Mesenteric fat pad (tissue), 1 donor: Measurements from ENCODE around the gene NDUFAF8. TPM values are rescaled to one million over a fixed set of nuclear protein-coding genes. Genes with fewer than 3 reads are reported as not detected.

Source experiments
- DNase-seq: peaks from one replicate; pipeline ENCODE4 v3.0.0-alpha.2; 2020; ENCODE audit warnings: low spot score
- total RNA-seq: library from RNA; stranded (reverse); fragmentation: NEBNext Ultra II Directional; extraction: Animal tissue kit (Norgen Biotek cat#: 25700); gene quantifications from one replicate; pipeline ENCODE4 v1.2.1, GENCODE V29; 2021
- donor health status: DM: yes; HTN: yes; CAD: no.

The NDUFAF8 gene
- total RNA-seq, 1 donor from 2014 or later = 46.2 TPM

DNA sequence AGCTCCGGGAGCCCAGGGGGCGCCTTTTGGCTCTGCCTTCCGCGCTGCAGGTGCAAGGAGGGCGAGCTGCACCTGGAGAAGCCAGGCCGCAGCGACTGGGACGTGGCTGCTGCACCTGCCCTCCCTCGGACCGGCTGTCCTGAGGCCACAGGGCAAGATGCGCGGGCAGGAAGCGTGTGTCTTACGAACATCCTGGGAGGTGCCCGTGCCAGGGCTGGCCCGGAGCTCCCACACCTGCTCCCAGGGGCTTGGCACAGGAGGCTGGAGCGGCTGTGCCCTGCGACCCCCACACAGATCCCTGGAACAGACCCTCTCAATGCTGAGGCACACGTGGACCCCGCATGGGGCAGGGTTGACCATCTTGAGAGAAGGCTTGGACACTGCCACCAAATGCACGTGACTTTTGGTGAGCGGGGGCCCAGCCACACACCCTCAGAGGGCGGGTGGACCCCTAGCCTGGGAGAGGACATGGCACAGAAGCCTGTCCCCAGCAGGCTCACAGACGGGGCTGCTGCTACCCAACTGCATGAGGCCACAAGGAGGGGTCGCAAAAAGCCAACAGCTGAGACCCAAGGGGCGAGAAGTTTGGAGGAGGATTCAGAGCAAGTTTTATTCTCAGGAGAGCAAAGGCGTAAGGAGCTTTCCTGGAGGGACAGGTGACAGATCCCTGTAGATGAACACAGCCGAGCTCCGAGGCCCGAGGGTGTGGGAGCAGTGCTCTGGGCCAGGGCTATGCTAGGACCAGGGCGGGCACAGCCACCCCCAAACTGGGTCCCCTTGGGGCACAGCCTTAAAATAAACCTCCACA is 11.4 kb downstream of the NDUFAF8 start:
- DNase-seq = no peak

DNA sequence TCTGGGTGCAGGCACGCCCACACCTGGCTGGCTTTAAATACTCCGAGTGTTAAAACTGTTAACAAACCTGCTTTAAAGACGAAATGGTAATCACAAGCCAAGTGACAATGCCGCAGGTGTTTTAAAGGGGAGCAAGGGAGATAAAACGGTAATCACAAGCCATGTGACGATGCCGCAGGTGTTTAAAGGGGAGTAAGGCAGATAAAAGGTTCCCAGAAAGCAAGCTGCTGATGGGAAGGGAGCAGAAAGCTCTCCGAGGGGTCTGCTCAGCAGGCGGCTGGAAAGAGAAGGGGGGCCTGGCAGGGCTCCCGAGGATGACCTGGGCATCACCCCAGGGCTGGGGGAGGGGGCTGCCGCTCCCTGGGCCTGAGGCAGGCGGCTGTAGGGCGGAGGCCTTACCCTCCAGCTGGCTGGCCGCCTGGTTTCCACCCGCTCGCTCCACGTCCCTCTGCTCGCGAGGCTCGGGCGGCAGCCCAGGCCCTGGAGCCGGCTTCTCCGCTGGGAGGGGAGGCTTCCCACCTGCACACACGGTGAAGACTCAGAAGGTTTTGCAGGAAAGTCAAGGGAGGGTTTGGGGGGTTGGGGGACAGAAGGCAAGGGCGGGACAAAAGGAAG is 12.1 kb downstream of the NDUFAF8 start:
- no peak for DNase-seq

DNA sequence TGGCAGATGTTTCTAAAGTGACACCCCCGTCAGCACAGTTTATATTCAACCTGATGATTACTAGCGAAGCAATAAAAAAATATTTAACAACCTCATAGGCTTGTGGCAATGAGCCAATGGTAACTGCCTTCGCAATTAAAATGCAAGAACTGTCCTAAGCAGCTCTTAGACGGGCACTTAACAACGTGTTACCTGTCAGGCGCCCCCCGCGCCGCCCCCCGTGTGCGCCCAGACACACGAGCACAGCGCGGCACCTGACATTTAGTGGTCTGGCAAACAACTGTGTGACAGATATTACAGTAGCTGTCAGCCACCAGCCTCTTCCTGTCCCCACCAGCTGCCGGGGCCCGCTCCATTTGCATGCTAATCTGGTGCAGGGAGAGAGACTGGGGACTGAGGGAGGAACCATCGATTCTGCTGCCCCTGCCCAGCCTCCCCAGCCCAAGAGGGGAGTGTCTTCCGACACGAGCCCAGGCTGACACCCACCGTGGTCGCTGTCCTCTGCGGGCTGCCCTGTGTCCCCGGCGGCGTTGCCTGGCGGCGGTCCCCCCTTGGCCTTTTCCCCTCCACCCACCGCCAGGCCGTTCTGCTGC is 12.7 kb downstream of the NDUFAF8 start:
- DNase-seq = no peak

DNA sequence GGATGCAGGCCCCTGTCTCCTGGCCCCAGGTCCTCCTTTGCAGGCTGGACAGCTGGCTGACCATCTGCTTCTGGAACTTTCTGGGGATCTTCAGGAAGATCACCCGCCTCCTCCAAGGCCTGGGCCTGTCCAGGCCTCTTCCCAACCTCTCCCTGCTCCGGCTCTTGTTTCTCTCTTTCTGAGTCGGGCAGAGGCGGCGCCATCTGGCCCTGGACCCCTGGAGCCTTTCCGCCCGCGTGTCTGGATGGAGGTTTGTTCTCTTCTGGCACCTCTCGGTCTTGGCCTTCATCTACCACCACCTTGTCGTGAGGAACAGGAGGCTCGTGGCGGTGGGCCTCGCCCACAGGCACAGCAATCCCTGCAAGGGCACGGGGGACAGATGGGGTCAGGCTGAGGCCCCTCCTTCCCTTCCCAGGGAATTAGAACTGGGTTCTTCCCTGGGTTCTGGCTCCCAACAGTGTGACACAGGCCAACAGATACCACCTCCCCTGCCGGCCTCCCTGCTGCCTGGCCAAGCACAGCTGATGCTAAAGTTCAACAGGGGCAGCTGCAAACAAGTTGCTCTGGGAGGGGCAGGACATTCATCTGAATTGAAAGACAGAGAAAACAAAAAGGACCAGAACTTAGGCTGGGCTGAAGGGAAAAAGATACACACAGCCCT is 13.3 kb downstream of the NDUFAF8 start:
- DNase-seq = no peak

DNA sequence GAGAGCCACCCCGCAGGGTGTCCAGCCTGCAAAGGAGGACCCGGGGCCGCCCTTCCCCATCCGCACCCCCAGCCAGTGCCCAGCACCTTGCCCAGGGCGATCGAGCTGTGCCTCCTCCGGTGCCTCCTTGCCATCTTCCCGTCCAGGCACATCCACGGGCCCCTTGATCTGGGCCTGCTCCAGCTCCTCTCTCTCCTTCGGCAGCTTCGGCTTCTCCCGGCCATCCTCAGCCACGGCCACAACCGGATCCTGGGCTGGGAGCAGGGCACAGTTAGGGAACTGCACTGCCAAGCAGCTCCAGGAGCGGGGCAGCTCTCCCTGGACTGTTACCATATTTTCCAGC is 13.8 kb downstream of the NDUFAF8 start:
- no peak for DNase-seq

DNA sequence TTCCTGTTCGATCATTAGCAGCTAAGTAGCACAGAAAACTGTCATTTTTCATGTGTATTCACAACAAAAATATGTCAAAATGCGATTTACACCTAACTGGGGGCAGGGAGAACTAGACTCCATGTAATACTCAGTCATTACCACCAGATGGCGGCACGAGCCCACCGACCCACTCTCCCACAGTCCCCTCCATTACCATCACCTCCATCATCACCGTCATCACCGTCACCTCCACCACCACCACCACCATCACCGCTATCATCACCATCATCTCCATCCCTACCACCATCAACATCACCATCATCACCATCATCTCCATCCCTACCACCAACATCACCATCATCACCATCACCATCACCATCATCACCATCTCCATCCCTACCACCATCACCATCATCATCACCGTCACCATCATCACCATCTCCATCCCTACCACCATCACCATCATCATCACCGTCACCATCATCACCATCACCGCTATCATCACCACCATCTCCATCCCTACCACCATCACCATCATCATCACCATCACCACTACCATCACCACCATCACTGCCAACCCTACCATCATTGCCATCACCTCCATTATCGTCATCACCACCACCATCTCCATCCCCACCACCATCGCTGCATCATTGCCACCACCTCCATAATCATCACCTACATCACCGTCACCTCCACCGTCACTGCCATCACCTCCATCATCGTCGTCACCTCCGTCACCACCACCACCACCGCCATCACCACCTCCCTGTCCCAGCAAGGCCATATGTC is 14.4 kb downstream of the NDUFAF8 start:
- DNase-seq = no peak

DNA sequence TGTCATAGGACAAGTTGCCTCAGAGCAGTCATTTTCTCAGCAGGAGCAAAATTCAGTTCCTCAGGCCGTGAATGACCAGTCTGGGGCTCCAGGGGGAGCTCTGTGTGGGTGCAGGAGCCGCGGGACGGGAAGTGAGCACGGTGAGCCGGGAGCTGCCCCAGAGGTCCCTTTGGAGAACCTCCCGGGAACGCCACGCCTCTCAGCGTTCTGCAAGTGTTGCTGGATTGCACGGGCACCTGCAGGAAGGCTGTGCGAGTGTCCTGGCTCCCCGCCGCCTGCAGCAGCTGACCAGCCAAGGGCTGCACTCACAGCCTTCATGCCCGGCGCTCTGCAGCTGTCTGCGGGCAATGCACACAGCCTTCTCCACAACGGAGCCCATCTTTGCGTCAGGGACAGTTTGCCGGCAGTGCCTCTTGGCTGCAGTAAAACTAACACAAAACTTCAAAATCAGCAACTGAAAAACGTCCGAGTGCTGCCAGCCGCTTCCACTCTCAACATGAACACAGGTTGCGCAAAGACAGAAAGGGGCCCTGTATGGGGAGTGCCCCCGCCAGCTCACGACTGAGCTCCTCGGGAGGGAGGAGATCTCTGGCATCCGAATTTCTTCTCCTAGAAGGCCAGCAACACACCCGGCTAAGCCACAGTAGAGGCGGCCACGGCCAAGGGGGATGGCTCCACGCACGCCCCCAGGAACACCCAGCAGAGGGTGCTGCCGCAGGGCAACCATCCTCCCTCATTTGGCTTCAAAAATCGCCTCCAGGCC is 16.0 kb downstream of the NDUFAF8 start:
- no peak for DNase-seq

DNA sequence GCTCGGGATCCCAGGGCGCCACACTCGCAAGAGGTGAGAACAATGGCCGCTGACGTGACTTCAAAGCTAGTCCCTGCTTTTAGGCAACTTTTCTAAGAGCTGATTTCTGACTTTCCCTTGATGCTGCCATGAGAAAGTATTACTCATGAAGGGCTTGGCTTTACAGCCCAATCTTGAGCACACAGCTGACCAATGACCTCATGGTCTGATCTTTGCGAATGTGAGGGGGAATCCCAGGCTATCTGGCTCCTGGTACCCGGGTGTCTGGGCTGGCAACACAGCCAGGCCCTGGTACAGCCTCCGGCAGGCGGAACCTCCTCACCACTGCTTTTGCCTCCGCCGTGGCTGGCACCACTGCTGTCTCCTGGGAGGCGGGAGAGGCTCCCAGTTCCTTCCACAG is 17.5 kb downstream of the NDUFAF8 start:
- DNase-seq = no peak

DNA sequence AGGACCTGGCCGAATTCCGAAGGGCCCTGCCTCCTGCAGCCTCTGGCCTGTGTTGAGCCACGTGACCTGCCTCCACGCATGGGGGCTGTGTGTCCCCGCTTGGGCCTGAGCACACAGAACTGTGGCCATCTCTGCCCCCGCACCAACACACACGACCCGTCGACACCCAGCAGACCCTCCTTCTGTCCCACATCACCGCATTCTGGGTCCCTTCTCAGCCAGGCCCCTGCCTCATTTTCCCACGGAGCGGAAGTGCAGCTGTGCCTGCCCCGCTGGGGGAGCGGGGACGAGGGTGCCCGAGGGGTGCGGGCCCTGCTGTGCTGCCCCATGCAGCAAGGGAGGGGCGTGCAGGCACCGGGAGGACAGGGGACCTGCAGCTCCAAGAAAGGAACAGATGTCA is 18.4 kb downstream of the NDUFAF8 start:
- DNase-seq = no peak

DNA sequence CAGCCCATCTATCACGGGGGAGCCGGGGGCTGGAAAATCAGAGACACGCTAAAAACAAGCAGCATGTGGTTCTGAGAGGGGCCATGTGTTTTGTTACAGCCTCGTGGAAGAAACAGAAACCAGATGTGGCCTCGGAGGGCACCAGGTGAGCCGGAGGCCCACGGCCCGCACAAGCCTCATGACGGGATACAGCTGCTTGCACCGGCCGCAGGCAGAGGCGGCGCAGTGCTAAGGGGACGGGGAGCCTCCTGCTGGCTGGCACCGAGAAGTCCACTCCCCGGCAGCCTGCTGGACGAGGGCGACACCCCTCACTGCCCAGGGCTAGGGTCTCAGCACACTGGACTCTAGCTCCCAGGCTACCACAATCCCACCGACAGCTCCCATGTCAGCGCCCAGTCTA is 19.2 kb downstream of the NDUFAF8 start:
- no peak for DNase-seq

DNA sequence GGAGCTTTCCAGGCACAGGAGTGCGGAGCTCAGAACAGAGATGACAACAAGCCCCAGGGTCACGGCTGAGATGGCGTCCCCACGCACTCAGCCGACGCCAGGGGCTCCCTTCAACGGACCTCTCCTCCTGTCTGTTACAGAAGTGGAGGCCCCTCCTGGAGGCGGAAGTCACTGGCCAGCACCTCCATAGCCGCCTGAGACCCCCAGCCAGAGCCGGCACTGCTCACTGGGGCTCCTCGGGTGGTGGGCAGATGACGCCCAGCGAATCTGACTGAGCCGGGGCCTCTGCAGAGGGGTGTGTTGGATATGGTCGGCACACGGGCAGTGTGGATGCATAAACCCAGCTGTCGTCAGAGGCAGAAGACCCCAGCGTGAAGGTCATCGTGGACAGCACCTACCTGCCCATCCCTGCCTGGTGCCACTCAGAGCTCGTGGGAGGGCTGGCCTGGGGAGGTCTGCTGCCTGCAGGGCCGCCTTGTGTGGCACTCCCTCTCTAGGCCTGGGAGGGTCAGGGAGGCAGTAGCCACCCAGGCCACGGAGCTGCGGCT is 20.0 kb downstream of the NDUFAF8 start:
- no peak for DNase-seq

DNA sequence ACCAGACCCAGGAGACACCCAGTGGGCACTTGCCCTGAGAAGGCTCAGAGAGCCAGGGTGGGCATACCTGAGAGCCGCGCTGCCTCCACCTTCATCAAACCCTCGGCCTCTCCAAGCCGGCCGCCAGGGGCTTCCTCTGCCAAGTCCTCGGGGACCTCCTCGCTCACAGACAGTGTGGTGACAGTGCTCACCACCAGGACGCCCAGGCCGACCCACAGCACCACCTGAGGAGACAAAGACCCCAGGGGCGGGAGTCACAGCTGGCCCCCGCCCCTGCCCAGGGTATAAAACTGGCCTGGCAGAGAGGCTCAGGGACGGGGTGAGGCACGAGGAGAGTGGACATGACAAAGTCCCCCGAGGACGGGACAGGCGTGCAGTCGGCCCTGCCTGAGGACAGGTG is 21.1 kb downstream of the NDUFAF8 start:
- DNase-seq = no peak

DNA sequence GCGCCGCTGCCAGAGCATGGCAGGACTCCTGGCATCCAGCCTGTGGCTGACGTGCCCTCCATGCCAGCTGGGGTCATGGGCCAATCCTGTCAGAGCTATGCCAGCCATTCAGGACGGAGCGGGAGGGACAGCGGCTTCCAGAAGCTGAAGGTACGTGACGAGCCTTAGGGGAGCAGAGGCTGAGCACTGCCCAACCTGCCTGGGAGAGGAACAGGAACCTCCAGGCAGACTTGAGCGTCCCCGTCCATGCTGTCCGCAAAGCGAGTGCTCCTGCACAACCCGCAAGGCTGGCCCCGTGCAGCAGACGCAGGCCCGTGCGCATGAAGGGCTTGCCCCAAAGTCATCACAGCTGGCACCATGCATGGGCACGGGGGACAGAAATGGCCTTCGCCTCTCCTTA is 21.5 kb downstream of the NDUFAF8 start:
- no peak for DNase-seq

DNA sequence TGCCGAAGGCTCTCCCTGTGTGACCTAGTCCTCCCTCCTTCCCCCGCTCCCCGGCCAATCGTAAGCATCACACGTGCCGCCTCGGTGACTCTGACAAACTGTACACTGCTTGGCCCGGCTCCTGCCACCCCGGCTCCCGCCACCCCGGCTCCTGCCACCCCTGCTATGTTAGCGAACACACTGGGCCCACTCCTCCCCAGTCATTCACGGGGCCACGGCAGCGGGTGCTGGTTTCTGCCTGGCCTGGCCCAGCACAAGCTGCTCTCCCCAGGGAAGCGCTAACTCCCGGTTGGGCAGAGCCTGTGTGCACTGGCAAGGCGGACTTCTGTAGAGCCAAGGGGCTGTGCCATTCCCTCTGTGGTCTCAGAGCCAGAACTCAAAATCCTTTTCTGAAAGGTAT is 22.0 kb downstream of the NDUFAF8 start:
- DNase-seq = no peak

DNA sequence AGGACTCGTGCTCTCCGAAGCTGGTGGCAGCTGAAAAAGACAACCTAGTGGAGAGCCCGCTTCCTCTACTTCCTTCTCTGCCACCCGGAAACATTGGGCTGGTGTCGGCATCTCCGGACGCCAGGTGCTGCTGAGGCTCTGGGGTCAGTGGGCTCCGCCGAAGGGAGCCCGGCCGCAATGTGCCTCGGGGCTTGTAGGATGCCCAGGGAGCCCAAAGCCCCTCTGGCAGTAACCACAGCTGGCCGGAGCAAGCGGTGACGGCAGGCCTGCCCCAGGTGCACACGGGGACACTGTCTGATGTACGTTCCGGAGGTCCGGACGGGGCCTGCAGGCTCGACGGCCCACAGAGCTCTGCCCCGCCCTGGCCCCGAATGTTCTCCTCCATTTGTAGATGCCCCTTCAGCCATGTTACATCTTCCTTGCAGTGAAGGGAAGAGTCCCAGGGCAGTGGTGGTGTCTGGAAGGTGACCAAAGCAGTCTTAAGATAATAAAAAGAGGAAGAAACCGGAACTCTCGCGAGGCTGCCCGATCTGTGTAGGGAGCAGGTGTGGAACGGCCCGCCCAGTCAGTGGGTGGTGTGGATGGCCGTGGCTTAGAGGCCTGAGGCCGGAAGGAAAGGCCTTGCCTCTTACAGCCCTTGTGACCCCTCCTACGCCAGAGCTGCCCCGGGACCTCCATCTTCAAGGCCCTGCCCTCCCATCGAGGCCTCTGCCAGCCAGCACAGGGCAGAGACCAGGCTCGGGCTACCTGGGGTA is 22.6 kb downstream of the NDUFAF8 start:
- no peak for DNase-seq

DNA sequence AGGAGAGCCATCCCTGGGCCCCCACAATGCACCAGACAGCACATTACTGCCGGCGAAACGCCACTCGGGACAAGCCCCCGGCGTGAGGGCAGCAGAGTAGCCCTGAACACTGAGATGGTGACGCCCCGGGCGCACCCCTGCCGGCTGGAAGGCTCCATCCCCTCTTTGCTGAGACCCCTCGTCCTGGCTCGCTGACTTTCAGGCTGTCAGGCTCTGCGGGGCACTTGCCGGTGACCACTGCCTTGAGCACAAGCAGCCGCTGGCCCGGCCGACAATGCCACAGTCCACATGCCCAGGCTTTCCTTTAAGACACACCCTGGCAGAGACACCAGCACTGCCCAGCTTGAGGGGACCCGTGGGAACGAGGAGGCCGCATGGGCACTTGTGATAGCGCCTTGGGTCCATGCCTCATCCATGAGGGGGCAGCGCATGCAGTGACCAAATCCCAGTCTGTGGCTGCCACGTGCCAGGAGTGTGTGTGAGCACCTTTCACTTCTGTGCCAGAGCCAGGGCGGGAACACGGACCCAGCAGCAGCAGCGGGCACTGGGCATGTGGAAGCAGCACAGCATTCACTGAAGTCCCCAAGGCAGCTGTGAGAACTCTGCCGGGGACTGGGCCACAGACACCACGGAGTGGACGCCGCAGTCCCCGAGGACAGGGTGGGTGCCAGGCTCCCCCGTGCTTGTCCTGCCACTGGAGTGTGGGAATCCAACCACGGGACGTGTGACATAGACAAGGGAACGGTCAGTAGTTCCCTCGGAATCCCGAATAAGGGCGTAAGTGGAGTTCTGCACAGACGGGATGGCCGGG is 24.5 kb downstream of the NDUFAF8 start:
- DNase-seq = no peak

DNA sequence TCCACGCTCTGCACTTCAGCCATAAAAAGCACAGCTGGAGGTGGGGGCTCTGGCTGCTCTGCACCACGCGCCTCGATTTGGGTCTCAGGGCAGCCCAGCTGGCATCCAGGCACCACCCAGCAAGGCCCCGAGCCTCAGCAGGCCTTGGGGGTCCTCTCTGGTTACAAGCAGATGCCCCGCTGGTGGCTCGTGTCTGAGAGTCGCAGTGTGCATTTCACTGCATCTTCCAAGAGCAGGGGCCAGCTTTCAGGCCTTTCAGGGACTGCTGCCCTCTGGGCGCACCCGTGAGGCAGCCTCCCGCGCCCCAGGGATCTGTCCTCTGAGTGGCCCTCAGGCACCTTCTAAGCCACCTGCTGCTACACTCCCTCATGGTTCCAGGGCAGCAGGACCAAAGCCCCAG is 25.5 kb downstream of the NDUFAF8 start:
- no peak for DNase-seq

DNA sequence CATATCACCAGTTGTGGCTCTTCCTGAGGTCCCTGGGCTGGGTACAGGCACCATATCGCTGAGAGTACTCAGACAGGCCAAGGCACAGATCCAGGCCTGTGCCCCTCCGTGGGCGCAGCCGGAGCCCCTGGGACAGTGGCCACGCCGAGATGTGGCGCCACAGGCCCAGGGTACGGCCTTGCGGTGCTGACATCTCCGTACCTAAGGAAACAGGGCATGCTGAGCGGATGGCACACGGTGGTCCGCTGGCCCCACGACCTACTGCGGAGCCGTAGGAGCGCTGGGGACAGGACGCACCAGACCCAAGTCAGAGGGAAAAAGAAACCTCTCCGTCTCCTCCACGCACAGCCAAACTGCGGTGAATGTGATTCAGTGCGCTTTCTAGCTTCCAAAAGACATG is 26.5 kb downstream of the NDUFAF8 start:
- DNase-seq = no peak
